Measurements from ENCODE around the gene OR11H7.
"Not testable (repeated sequence)": the region's sequence is repeated elsewhere in the genome, so short reads cannot be mapped to it uniquely, and the experiment has no call there.

The OR11H7 gene

GRCh38 chr14:20228681-20229080 lies at the start of gene OR11H7:
TSS of gene OR11H7 (plus strand) at chr14:20228981.
- H3K4me3 ChIP-seq, result no peak within 1 kb of the TSS
- H3K27ac ChIP-seq, result no peak within 1 kb of the TSS

- peak overlapping the region in 2 of 21 experiments; percentile 21 for H3K27ac ChIP-seq
- no peak overlapping the region for H3K4me3 ChIP-seq
Measured at GRCh38 chr14:20179218-20179617, 49.6 kb upstream of the OR11H7 start.

- H3K27ac ChIP-seq, result peak overlapping the region in 3 of 21 experiments; percentile 21 to 39 (median 21)
Measured at GRCh38 chr14:20179880-20180279, 48.9 kb upstream of the OR11H7 start.

GRCh38 chr14:20180486-20180885 lies 48.3 kb upstream of the OR11H7 start:
- Histone ChIP-seq H3K4me3 (no peak overlapping the region), H3K27ac (no peak overlapping the region)

More at GRCh38 chr14:20179880-20180279, 48.9 kb upstream of the OR11H7 start:
- no peak overlapping the region for H3K4me3 ChIP-seq

GRCh38 chr14:20184181-20184580 lies 44.6 kb upstream of the OR11H7 start:
- Histone ChIP-seq H3K27ac (no peak overlapping the region), H3K4me3 (no peak overlapping the region)

GRCh38 chr14:20190596-20190995 lies 38.2 kb upstream of the OR11H7 start, which contains the start of gene OR11G2:
TSS of gene OR11G2 (plus strand) at chr14:20190896. CDS start at chr14:20197438, 6,542 bp downstream.
- Histone ChIP-seq H3K4me3 (no peak within 1 kb of the TSS), H3K27ac (no peak within 1 kb of the TSS)

GRCh38 chr14:20191396-20191795 lies 37.4 kb upstream of the OR11H7 start:
- Histone ChIP-seq H3K27ac (no peak overlapping the region), H3K4me3 (no peak overlapping the region)

GRCh38 chr14:20194101-20194500 lies 34.7 kb upstream of the OR11H7 start:
- Histone ChIP-seq H3K27ac (no peak overlapping the region), H3K4me3 (no peak overlapping the region)

- not testable (repeated sequence) for H3K4me3 ChIP-seq, H3K27ac ChIP-seq
Measured at GRCh38 chr14:20195170-20195569, 33.6 kb upstream of the OR11H7 start.

- Histone ChIP-seq H3K27ac (no peak overlapping the region), H3K4me3 (no peak overlapping the region)
Measured at GRCh38 chr14:20195911-20196310, 32.9 kb upstream of the OR11H7 start.

GRCh38 chr14:20197459-20197858 lies 31.3 kb upstream of the OR11H7 start:
- Histone ChIP-seq H3K4me3 (no peak overlapping the region), H3K27ac (no peak overlapping the region)

- no peak overlapping the region for H3K27ac ChIP-seq
- no peak overlapping the region for H3K4me3 ChIP-seq
Measured at GRCh38 chr14:20198991-20199390, 29.8 kb upstream of the OR11H7 start.

- Histone ChIP-seq H3K27ac (no peak overlapping the region), H3K4me3 (no peak overlapping the region)
Measured at GRCh38 chr14:20204721-20205120, 24.1 kb upstream of the OR11H7 start.

GRCh38 chr14:20209595-20209994 lies 19.2 kb upstream of the OR11H7 start:
- H3K4me3 ChIP-seq, result no peak overlapping the region
- H3K27ac ChIP-seq, result no peak overlapping the region

GRCh38 chr14:20212406-20212805 lies 16.4 kb upstream of the OR11H7 start:
- not testable (repeated sequence) for H3K4me3 ChIP-seq, H3K27ac ChIP-seq

- no peak overlapping the region for H3K4me3 ChIP-seq
- H3K27ac ChIP-seq, result no peak overlapping the region
Measured at GRCh38 chr14:20215196-20215595, 13.6 kb upstream of the OR11H7 start.

GRCh38 chr14:20219033-20219432 lies 9.7 kb upstream of the OR11H7 start:
- no peak overlapping the region for H3K4me3 ChIP-seq
- H3K27ac ChIP-seq, result no peak overlapping the region

GRCh38 chr14:20223410-20223809 lies 5.4 kb upstream of the OR11H7 start, which contains the start of gene OR11H6:
TSS of gene OR11H6 (plus strand) at chr14:20223710. CDS start at chr14:20223710, 0 bp downstream.
- Histone ChIP-seq H3K27ac (no peak within 1 kb of the TSS), H3K4me3 (no peak within 1 kb of the TSS)

- H3K4me3 ChIP-seq, H3K27ac ChIP-seq: not testable (repeated sequence)
Measured at GRCh38 chr14:20235415-20235814, 6.6 kb downstream of the OR11H7 start.

- Histone ChIP-seq H3K27ac (no peak overlapping the region), H3K4me3 (no peak overlapping the region)
Measured at GRCh38 chr14:20247646-20248246, 19.0 kb downstream of the OR11H7 start.

- no peak overlapping the region for H3K27ac ChIP-seq
- H3K4me3 ChIP-seq, result no peak overlapping the region
Measured at GRCh38 chr14:20262642-20263128, 33.9 kb downstream of the OR11H7 start.

GRCh38 chr14:20264361-20264760 lies 35.6 kb downstream of the OR11H7 start:
- H3K4me3 ChIP-seq, H3K27ac ChIP-seq: not testable (repeated sequence)
